Measurements from ENCODE around the gene SOCS6.
A peak's percentile ranks its signal among the peaks of the same experiment; 100 is the strongest.

The SOCS6 gene

GRCh38 chr18:70289351-70290312 is 787 bp downstream of the SOCS6 start:
- DNase-seq = peak; percentile 36

DNA sequence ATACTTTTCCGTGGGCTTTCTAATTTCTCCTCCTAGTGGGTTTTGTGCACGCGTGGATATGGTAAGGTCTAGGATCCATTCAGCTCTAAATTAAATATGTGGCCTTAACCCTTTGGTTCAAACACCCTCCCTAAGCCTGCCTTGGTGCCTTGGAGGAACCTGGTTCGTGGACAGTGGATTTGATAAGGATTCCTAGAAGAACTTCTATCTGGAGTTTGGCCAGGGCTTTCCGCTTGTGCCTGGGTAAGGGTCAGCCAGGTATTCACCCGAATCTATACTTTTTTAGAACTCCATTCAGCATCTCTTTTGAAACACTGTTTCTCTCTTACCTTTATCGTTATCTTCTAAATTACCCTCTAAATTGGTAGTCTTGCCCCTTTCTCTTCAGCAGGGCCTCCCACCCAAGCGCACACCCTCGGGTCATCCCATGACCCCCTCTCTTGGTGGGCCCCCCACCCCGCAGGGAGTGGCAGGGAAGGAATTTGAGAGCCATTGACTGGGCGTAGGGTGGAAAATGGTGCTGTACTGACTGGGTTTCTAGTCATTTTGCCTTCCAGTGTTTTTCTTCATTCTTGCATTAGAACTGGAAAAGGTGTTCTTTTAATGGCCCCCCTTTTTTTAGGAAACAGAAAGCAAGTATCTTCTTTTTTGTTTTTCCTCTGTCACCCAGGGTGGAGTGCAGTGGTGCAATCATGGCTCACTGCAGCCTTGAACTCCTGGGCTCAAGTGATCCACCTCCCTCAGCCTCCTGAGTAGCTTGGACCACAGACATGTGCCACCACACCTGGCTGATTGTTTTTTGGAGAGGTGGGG is 1.8 kb downstream of the SOCS6 start:
- DNase-seq = peak; percentile 31

- peak; percentile 20 for DNase-seq
Measured at GRCh38 chr18:70291295-70291574, 2.4 kb downstream of the SOCS6 start.

GRCh38 chr18:70292628-70293027 is 3.8 kb downstream of the SOCS6 start:
- peak; percentile 26 for DNase-seq

- DNase-seq = peak; percentile 29
Measured at GRCh38 chr18:70293166-70293565, 4.3 kb downstream of the SOCS6 start.

DNA sequence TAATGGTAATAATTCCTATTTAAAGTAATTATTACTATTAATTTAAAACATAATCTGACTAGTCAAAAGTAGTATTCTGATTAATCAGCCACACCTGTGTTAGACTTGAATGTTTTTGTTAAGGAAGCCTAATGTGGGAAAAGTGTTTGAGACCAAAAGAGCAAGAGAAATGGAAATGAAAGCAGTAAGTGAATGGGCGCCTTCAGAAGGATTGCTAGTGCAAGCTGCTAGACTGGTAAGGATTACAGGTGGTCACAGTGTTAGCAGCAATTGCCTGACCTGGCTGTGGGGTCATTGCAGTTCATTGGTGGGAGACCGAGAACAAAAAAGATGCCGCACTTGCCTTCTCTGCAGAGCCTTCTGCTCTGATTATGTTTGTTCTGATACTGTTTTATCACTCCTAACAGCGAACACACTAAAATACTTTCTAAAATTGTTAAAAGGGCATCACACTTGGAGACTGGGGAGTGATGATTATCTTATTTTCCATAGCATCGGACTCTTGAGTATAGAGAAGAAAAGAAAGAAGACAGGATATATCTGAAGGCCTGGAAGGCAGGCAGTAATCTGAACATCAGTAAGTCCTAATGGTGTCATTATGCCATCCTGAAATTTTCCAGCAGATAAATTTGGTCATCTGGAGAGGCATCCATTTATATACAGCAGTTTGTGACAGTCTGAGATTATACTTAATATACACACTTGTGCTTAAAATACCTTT is 5.8 kb downstream of the SOCS6 start:
- DNase-seq = peak; percentile 64

- peak; percentile 20 for DNase-seq
Measured at GRCh38 chr18:70295192-70296188, 6.6 kb downstream of the SOCS6 start.

DNA sequence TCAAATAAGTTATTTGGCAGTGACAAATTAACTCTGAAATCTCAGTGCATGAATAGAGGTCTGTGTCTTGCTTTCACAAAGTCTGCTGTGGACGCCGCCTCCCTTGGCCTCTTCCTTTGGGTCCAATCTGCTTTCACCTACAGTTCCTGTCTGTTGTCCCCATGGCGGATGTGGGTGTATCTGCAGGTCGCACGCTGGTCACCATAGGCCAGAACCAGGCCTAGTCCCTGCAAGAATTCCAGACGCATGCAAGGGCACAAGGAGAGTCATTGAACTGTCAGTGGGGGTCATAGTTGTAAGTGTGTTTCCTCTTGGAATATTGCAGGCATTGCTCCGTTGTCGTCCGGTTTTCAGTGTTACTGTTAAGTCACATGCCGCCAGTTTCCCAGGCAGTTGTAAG is 7.4 kb downstream of the SOCS6 start:
- DNase-seq = no peak

GRCh38 chr18:70296781-70297180 is 7.9 kb downstream of the SOCS6 start:
- DNase-seq = no peak

GRCh38 chr18:70299393-70299792 is 10.5 kb downstream of the SOCS6 start:
- DNase-seq = no peak

- DNase-seq = no peak
Measured at GRCh38 chr18:70301667-70302066, 12.8 kb downstream of the SOCS6 start.

DNA sequence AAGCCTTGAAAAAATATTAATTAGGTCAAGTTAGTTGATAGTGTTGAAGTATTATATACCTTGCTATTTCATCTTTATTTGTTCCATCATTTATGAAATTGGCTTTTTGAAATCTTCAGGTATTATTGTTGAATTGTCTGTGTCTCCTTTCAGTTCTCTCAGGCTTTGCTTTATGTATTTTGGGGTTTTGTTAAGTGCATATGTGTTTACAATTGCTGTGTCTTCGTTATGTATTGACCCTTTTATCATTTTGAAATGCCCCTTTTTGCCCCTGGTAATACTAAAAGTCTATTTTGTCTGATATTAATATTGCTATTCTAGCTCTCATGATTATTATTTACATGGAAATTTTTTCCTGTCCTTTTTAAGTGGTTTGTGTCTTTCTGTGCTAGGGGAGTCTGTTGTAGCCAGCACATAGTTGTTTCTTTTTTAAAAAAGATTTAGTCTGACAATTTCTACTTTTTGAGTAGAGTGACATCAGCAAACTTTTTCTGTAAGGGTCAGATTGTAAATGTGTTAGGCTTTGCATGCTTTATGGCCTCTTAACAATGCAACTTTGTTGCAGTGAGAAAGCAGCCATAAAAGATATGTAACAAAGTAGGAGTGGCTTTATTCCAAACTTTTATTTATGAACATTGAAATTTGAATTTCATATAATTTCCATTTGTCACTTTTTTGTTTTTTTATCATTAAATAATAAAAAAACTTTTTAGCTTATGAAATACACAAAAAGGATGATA is 19.9 kb downstream of the SOCS6 start:
- no peak for DNase-seq

- no peak for DNase-seq
Measured at GRCh38 chr18:70310560-70311320, 21.9 kb downstream of the SOCS6 start.

DNA sequence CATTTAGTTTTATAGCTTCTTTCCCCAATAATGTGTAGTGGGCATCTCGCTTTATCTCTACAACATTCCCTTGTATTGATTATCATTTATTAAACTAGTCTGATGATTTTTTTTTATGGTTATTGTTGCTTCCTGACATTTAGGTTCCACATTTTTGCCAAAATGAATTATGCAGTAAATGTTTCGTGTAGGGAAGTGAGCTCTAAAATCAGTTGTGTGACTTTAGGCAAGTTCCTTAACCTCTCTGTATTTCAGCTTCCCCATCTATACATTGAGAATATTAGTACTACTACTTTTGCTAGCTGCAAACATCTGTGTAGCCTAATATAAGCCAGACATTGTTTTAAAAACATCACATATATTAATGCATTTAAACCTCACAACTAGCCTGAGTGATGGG is 22.9 kb downstream of the SOCS6 start:
- no peak for DNase-seq

GRCh38 chr18:70313640-70314039 is 24.8 kb downstream of the SOCS6 start:
- no peak for DNase-seq

- no peak for DNase-seq
Measured at GRCh38 chr18:70314151-70314782, 25.4 kb downstream of the SOCS6 start.

DNA sequence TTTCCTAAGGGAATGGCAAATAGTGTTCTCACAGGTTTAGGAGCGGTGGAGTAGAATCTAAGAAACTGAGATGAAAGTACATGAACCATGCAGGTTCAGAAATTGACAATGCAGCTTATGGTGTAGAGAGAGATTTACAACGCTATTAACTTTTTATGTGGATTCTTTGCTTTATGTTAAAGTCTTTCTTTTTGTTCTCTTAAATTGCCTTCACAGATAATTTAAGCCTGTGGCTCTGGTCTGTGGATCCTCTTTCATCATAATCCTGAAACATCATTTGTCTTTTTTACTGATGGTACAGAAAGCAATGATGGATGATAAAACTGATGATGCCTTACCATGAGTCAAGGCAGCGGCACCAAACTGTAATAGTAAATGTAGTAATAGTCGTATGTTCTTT is 30.3 kb downstream of the SOCS6 start:
- no peak for DNase-seq

DNA sequence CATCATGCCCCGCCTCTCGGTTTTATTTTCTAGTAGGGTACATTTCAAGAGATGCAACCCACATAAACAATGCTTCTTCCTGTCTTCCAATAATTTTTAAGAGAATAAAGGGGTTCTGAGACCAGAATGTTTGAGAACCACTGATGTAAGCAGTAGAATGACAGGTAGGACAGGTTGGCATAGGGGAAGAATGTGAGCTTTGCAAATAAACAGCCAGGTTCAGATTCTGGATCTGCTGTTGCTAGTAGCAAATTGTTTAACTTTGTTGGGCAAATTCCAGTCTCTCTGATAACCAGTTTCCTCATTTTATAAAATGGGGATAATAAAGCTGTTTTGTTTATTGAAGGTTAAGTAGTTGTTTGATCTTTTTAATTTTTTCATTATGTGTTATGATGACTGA is 32.8 kb downstream of the SOCS6 start:
- DNase-seq = no peak

DNA sequence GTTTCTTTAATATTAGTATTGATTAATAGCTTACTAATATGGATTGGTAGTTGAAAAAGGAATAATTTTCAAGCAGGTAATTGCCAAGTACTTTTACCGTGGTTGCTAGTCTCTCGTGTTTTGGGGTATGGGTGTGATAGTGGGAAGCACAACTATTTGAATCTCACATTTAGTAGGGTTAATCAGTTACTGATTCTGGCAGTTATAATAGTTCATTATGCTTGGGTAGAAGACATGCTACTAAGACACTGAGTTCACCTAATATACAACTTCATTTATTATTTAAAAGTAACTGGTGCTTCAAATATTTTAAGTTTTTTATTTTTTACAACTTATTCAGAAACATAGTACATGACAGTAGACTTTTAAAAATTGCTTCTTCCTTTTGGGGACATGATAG is 33.5 kb downstream of the SOCS6 start:
- DNase-seq = no peak

DNA sequence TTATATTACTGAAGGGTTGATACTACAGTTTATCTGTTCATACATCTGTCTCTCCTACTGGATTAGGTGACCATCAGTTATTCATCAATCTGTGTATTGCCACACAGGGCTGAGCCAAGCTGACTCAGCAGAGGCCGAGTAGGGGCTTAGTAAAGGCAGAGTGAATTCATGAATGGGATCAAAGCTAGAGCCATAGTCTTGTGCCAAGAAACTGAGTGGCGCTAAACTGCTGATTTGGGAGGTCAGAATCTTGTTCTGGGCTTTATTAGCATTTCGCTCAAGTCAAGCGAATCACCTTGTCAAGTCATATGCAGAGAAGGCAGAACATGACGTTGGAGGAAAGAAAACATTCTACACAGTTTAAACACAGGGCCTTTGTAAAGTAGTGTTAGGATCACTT is 34.1 kb downstream of the SOCS6 start:
- peak; percentile 68 for DNase-seq
